Gastrocnemius medialis (tissue), 4 donors: Measurements from ENCODE around the gene PLPP3.

Experiments used
- CTCF ChIP-seq, 5 experiments: fragments of 450-650 bp in 3 of 5; fragments of 200-600 bp in 2 of 5; sonication (generic) in 2 of 5; IDR thresholded peaks in 4 of 5; conservative IDR thresholded peaks in 1 of 5; 1 replicate in 4 of 5; 2 replicates in 1 of 5; pipeline ENCODE4 v1.5.1; 2016 to 2019; ENCODE audit warnings: antibody characterized with exemption in 5 of 5, mild to moderate bottlenecking in 3 of 5, moderate library complexity in 3 of 5
- POLR2A ChIP-seq, 2 donors: fragments of 450-650 bp; IDR thresholded peaks; one replicate each; pipeline ENCODE4 v1.6.1; 2017; ENCODE audit warnings: antibody characterized with exemption in 2 of 2, mild to moderate bottlenecking in 2 of 2, moderate library complexity in 2 of 2

GRCh38 chr1:56477164-56478111 lies 101.9 kb downstream of the PLPP3 start:
- TF ChIP-seq POLR2A (IDR thresholded peaks at IDR 0.05) (no peak), CTCF (IDR thresholded peaks at IDR 0.05 in 4 of 5, conservative IDR thresholded peaks at IDR 0.05 in 1 of 5) (no peak)
